Smooth muscle cell (in vitro differentiated cells): ENCODE results near the gene MSH2. TPM values are rescaled to one million over a fixed set of nuclear protein-coding genes. Genes with fewer than 3 reads are reported as not detected.

Source experiments
- DNase-seq: peaks from one replicate; lab custom pipeline; 2025; ENCODE audit not compliant: unreplicated experiment; lab: John Stamatoyannopoulos, UW
- H2AFZ ChIP-seq: fragments of 200-600 bp; sonication (generic); 2 replicates; pipeline ENCODE4 v1.6.0; 2016; ENCODE audit warnings: antibody characterized with exemption, low read depth, mild to moderate bottlenecking
- H3F3A ChIP-seq: fragments of 200-600 bp; sonication (generic); 2 replicates; pipeline ENCODE4 v1.6.0; 2017; ENCODE audit warnings: antibody characterized with exemption, low read depth
- H3K27ac ChIP-seq: fragments of 200-600 bp; sonication (generic); 2 replicates; pipeline ENCODE4 v1.5.1; 2016; ENCODE audit warnings: low read depth, mild to moderate bottlenecking
- H3K27me3 ChIP-seq: fragments of 200-600 bp; sonication (generic); 2 replicates; pipeline ENCODE4 v1.6.1; 2016; ENCODE audit warnings: low read depth, mild to moderate bottlenecking
- H3K36me3 ChIP-seq: fragments of 200-600 bp; sonication (generic); 2 replicates; pipeline ENCODE4 v1.5.1; 2016; ENCODE audit warnings: low read depth
- H3K4me1 ChIP-seq: fragments of 200-600 bp; sonication (generic); 2 replicates; pipeline ENCODE4 v1.5.1; 2016; ENCODE audit warnings: low read depth
- H3K4me2 ChIP-seq: fragments of 200-600 bp; sonication (generic); 2 replicates; pipeline ENCODE4 v1.6.0; 2016; ENCODE audit warnings: mild to moderate bottlenecking
- H3K4me3 ChIP-seq: fragments of 200-600 bp; sonication (generic); 2 replicates; pipeline ENCODE4 v1.5.1; 2016; ENCODE audit warnings: mild to moderate bottlenecking
- H3K79me2 ChIP-seq: fragments of 200-600 bp; sonication (generic); 2 replicates; pipeline ENCODE4 v1.6.0; 2016; ENCODE audit warnings: low read depth, mild to moderate bottlenecking
- H3K9ac ChIP-seq: fragments of 200-600 bp; sonication (generic); 2 replicates; pipeline ENCODE4 v1.6.0; 2016; ENCODE audit warnings: low read depth
- H3K9me3 ChIP-seq: fragments of 200-600 bp; sonication (generic); replicated peaks from 2 replicates; pipeline ENCODE4 v1.5.1; 2016; ENCODE audit warnings: low read depth
- H4K20me1 ChIP-seq: fragments of 200-600 bp; sonication (generic); 2 replicates; pipeline ENCODE4 v1.6.0; 2016; ENCODE audit warnings: low read depth
- CTCF ChIP-seq: fragments of 200-600 bp; sonication (generic); IDR thresholded peaks from 2 replicates; pipeline ENCODE4 v1.5.1; 2017; ENCODE audit warnings: borderline replicate concordance, mild to moderate bottlenecking, antibody characterized with exemption; ENCODE audit not compliant: insufficient read depth, poor library complexity, severe bottlenecking
- WGBS: methylation state at CpG from one replicate; pipeline ENCODE4 v1.1.7; 2016; ENCODE audit warnings: low lambda C conversion rate; 5-methylcytosine and 5-hydroxymethylcytosine counted together
- polyA plus RNA-seq: library from polyadenylated mRNA; unstranded; fragments of >200 nt; fragmentation: Nextera tagmentation; extraction: Ambion mirVana; gene quantifications from 2 replicates; pipeline ENCODE4 v1.2.1, GENCODE V29; 2016
- total RNA-seq: library from RNA; depleted of rRNA; stranded (reverse); fragments of >200 nt; gene quantifications from 2 replicates; pipeline ENCODE4 v1.2.3, GENCODE V29; 2014

The MSH2 gene
- total and polyA plus RNA-seq, 2 experiments from 2014 or later, result 21.3 to 35.6 TPM

GRCh38 chr2:47503481-47504070 lies 100.6 kb downstream of the MSH2 start:
- Histone ChIP-seq H3K27me3 (no peaks in the 10 kb centered on the region), H3K9ac (no peak overlapping the region), H3K4me3 (no peak overlapping the region), H2AFZ (no peak overlapping the region), H4K20me1 (no peaks in the 10 kb centered on the region), H3K79me2 (no peaks in the 10 kb centered on the region), H3K9me3 (no peaks in the 10 kb centered on the region), H3K4me2 (no peak overlapping the region), H3K36me3 (no peaks in the 10 kb centered on the region), H3F3A (no peaks in the 10 kb centered on the region), H3K4me1 (no peaks in the 10 kb centered on the region), H3K27ac (no peak overlapping the region)
- DNase-seq, result no peak
- 95% methylated on average over 8 of the region's 8 CpGs for WGBS
- no peak for TF ChIP-seq CTCF

- WGBS, result 97% methylated on average over 6 of the region's 6 CpGs
- H3K27me3 ChIP-seq, result no peaks in the 10 kb centered on the region
- H3K36me3 ChIP-seq, result no peaks in the 10 kb centered on the region
- no peak for DNase-seq
- H3K79me2 ChIP-seq, result no peaks in the 10 kb centered on the region
- H3F3A ChIP-seq, result no peaks in the 10 kb centered on the region
- no peak overlapping the region for H3K4me2 ChIP-seq
- no peak overlapping the region for H3K9ac ChIP-seq
- H2AFZ ChIP-seq, result no peak overlapping the region
- H3K9me3 ChIP-seq, result no peaks in the 10 kb centered on the region
- no peak overlapping the region for H3K4me3 ChIP-seq
- no peak overlapping the region for H3K27ac ChIP-seq
- H4K20me1 ChIP-seq, result no peaks in the 10 kb centered on the region
- no peaks in the 10 kb centered on the region for H3K4me1 ChIP-seq
- no peak for TF ChIP-seq CTCF
These were observed 101.3 kb downstream of the MSH2 start for GRCh38 chr2:47504174-47504810.

- no peaks in the 10 kb centered on the region for H4K20me1 ChIP-seq
- no peak overlapping the region for H3K4me2 ChIP-seq
- 73% methylated on average over 4 of the region's 4 CpGs for whole genome bisulfite sequencing
- no peaks in the 10 kb centered on the region for H3K36me3 ChIP-seq
- H3K4me1 ChIP-seq, result no peaks in the 10 kb centered on the region
- no peak for TF ChIP-seq CTCF
- H3K79me2 ChIP-seq, result no peaks in the 10 kb centered on the region
- no peaks in the 10 kb centered on the region for H3K27me3 ChIP-seq
- no peak overlapping the region for H3K9ac ChIP-seq
- DNase-seq, result no peak
- no peak overlapping the region for H3K4me3 ChIP-seq
- no peak overlapping the region for H2AFZ ChIP-seq
- H3F3A ChIP-seq, result no peaks in the 10 kb centered on the region
- H3K9me3 ChIP-seq, result no peaks in the 10 kb centered on the region
- H3K27ac ChIP-seq, result no peak overlapping the region
These were observed 103.1 kb downstream of the MSH2 start for GRCh38 chr2:47506024-47506423.

- H3K9ac ChIP-seq, result no peak overlapping the region
- DNase-seq, result no peak
- no peaks in the 10 kb centered on the region for H4K20me1 ChIP-seq
- H3K4me2 ChIP-seq, result no peak overlapping the region
- H3K27ac ChIP-seq, result no peak overlapping the region
- H3K79me2 ChIP-seq, result no peaks in the 10 kb centered on the region
- H3K4me3 ChIP-seq, result no peak overlapping the region
- WGBS, result 95% methylated on average over 5 of the region's 5 CpGs
- H3K9me3 ChIP-seq, result no peaks in the 10 kb centered on the region
- no peaks in the 10 kb centered on the region for H3K4me1 ChIP-seq
- no peak for TF ChIP-seq CTCF
- no peaks in the 10 kb centered on the region for H3K36me3 ChIP-seq
- no peaks in the 10 kb centered on the region for H3K27me3 ChIP-seq
- no peaks in the 10 kb centered on the region for H3F3A ChIP-seq
- H2AFZ ChIP-seq, result no peak overlapping the region
These were observed 103.5 kb downstream of the MSH2 start for GRCh38 chr2:47506436-47506835.
